DND-41 (cell line): ENCODE measurements around the gene TRIM65.

Experiments
- ATAC-seq: fragments of 200-7000 bp; cut with Tn5 transposase; 3 replicates; pipeline ENCODE4 v1.9.1; 2021; ENCODE audit warnings: low read depth; ENCODE audit not compliant: insufficient read depth
- DNase-seq: peaks from one replicate; pipeline ENCODE4 v3.0.0-alpha.2; 2020
- H2AFZ ChIP-seq: 2 replicates; pipeline ENCODE4 v1.6.0; 2012; ENCODE audit warnings: low read depth, low read length
- H3K27ac ChIP-seq: 2 replicates; pipeline ENCODE4 v1.5.1; 2012; ENCODE audit warnings: low read length, inconsistent platforms
- H3K27me3 ChIP-seq: fragments of 200-600 bp; sonication (generic); 2 replicates; pipeline ENCODE4 v1.6.0; 2012; ENCODE audit warnings: low read length, mild to moderate bottlenecking, inconsistent platforms; ENCODE audit not compliant: insufficient read depth, poor library complexity
- H3K36me3 ChIP-seq: 2 replicates; pipeline ENCODE4 v1.5.1; 2012; ENCODE audit warnings: low read length, inconsistent platforms; ENCODE audit not compliant: insufficient read depth
- H3K4me1 ChIP-seq: 2 replicates; pipeline ENCODE4 v1.5.1; 2012; ENCODE audit warnings: mild to moderate bottlenecking, low read length; ENCODE audit not compliant: insufficient read depth
- H3K4me2 ChIP-seq: 2 replicates; pipeline ENCODE4 v1.6.0; 2012; ENCODE audit warnings: mild to moderate bottlenecking, moderate library complexity, low read length, inconsistent platforms; ENCODE audit not compliant: insufficient read depth
- H3K4me3 ChIP-seq, 2 experiments: fragments of 200-600 bp in 1 of 2; shearing (Covaris generic) in 1 of 2; 2 replicates each; pipeline ENCODE4 v1.5.1; 2012 to 2016; ENCODE audit warnings: inconsistent platforms in 2 of 2, low read length in 2 of 2, mild to moderate bottlenecking in 2 of 2, low read depth in 1 of 2, moderate library complexity in 1 of 2
- H3K79me2 ChIP-seq: 2 replicates; pipeline ENCODE4 v1.6.0; 2012; ENCODE audit warnings: low read length, inconsistent platforms; ENCODE audit not compliant: insufficient read depth
- H3K9ac ChIP-seq: 2 replicates; pipeline ENCODE4 v1.6.0; 2012; ENCODE audit warnings: low read depth, mild to moderate bottlenecking, inconsistent platforms, low read length, moderate library complexity
- H3K9me3 ChIP-seq: 2 replicates; pipeline ENCODE4 v1.5.1; 2012; ENCODE audit warnings: low read length, moderate library complexity, mild to moderate bottlenecking, inconsistent platforms; ENCODE audit not compliant: insufficient read depth, severe bottlenecking
- H4K20me1 ChIP-seq: 2 replicates; pipeline ENCODE4 v1.6.0; 2012; ENCODE audit warnings: low read length; ENCODE audit not compliant: insufficient read depth
- EZH2 ChIP-seq: IDR thresholded peaks from 3 replicates; pipeline ENCODE4 v1.6.1; 2012; ENCODE audit warnings: borderline replicate concordance, low read depth, mild to moderate bottlenecking, moderate library complexity, low read length, inconsistent platforms; ENCODE audit not compliant: severe bottlenecking
- TF ChIP-seq, protein P1 (sequence below): IDR thresholded peaks from 2 replicates; pipeline ENCODE4 v1.5.1; 2012; ENCODE audit warnings: borderline replicate concordance, low read length, moderate library complexity, mild to moderate bottlenecking; ENCODE audit not compliant: poor library complexity, severe bottlenecking; ENCODE audit errors: extremely low read depth

Gene TRIM65

DNA sequence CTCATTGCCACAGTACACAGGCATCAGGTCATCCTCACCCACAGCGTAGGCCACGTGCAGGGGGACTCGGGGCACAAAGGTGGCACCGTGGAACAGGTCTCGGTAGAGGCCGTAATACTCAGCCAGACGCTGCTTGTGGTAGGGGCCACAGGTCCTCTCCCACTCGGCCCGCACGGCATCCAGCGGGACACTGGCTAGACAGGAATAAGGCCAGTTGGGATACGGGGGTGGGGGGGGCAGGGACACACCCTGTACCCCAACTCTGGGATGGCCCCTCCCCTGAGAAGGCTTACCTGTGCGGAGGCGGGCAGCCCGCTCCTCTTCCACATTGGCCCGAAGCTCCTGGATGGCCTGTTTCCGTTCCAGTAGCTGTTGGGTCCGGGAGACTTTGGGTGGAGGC lies 5.0 kb upstream of the TRIM65 start:
- H3K9ac ChIP-seq, result no peak overlapping the region
- no peak overlapping the region for H3K4me2 ChIP-seq
- H3K27me3 ChIP-seq, result no peaks in the 10 kb centered on the region
- H3K4me3 ChIP-seq, result no peak overlapping the region
- H3K79me2 ChIP-seq, result peaks cover 29% of the 10 kb centered on the region
- TF ChIP-seq, protein P1, sequence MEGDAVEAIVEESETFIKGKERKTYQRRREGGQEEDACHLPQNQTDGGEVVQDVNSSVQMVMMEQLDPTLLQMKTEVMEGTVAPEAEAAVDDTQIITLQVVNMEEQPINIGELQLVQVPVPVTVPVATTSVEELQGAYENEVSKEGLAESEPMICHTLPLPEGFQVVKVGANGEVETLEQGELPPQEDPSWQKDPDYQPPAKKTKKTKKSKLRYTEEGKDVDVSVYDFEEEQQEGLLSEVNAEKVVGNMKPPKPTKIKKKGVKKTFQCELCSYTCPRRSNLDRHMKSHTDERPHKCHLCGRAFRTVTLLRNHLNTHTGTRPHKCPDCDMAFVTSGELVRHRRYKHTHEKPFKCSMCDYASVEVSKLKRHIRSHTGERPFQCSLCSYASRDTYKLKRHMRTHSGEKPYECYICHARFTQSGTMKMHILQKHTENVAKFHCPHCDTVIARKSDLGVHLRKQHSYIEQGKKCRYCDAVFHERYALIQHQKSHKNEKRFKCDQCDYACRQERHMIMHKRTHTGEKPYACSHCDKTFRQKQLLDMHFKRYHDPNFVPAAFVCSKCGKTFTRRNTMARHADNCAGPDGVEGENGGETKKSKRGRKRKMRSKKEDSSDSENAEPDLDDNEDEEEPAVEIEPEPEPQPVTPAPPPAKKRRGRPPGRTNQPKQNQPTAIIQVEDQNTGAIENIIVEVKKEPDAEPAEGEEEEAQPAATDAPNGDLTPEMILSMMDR, result no peak
- no peak for TF ChIP-seq EZH2
- H3K4me1 ChIP-seq, result peaks cover 38% of the 10 kb centered on the region
- DNase-seq, result no peak
- H3K36me3 ChIP-seq, result peaks cover 58% of the 10 kb centered on the region
- H3K27ac ChIP-seq, result no peak overlapping the region
- no peaks in the 10 kb centered on the region for H4K20me1 ChIP-seq
- H3K9me3 ChIP-seq, result no peaks in the 10 kb centered on the region
- ATAC-seq, result no peak
- no peak overlapping the region for H2AFZ ChIP-seq

DNA sequence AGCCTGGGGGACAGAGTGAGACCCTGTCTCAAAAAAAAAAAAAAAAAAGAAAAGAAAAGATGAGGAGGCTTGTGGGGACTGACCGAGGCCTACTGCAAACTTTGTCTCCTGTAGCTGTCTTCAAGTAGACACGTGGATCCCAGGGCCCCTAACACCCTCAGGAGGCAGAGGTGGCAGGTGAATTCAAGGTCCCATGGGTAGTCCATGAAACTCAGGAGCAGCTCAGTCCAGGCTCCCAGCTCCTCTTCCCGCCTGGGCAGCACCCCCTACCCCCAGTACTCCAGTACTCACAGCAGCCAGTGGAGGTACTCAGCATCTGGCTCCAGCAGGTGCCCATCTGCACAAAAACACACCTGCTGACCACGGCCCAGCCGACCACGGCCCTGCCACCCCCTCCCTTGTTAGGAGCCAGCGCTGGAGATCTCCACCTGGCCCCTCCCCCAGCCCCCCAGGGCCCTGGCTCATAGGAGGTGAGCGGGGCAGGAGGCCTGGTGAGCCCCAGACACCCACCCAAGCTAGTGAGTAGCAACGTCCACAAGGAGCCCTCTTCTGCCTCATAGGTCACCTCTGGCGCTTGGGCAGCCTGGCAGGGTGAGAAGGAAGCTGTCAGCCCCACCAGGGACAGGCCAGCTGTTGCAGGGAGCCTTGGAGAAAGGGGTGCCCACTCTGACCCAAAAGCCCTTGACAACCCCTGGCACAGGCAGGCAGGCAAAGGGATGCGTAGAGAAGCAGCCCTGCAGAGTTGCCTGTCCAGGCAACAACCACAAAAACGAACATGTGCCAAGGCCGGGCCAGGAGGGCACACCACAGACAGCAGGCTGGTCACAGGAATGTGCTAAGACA lies 4.2 kb upstream of the TRIM65 start:
- Histone ChIP-seq H3K4me1 (peaks cover 35% of the 10 kb centered on the region), H3K36me3 (peaks cover 58% of the 10 kb centered on the region), H3K9ac (no peak overlapping the region), H4K20me1 (no peaks in the 10 kb centered on the region), H3K4me2 (no peak overlapping the region), H3K4me3 (no peak overlapping the region), H3K27ac (no peak overlapping the region), H3K9me3 (no peaks in the 10 kb centered on the region), H3K79me2 (peaks cover 35% of the 10 kb centered on the region), H3K27me3 (no peaks in the 10 kb centered on the region), H2AFZ (no peak overlapping the region)
- no peak for DNase-seq
- TF ChIP-seq, protein P1, result no peak
- TF ChIP-seq EZH2, result no peak
- no peak for ATAC-seq

DNA sequence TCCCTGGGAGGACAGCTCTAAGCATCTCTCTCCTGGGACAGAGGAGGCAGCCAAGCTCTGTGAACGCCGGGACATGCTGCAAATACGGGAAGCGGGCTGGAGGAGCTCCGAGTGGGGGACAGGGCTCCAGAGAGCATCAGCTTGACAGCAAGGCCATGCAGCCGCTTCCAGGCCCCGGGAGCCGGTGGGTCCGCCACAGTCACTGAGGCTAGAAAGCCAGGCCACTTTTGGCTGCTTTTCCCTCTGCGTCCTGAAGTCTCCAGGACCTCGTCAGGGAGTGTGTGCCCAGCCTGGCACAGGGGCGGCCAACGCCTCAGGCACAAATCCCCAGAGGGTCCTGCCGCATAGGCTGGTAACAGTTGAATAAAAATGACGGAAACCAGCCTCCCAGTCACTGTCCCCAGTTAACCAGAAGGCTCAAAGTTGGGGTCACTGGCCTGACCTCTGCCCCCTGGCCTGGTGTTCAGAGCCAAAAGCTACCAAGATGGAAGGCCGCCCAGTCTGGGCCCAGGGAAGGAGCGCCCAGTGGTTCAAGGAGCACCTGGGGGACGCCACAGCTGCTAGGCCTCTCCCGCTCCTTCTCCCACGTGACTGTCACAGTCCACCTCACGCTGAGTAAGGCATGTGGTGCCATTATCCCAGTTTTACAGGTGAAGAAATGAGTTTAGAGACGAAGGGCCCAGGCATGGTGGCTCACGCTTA lies 3.2 kb upstream of the TRIM65 start:
- DNase-seq (no peak), ATAC-seq (no peak)
- Histone ChIP-seq H4K20me1 (peaks cover 8% of the 10 kb centered on the region), H3K79me2 (peaks cover 39% of the 10 kb centered on the region), H3K27ac (no peak overlapping the region), H3K36me3 (peaks cover 59% of the 10 kb centered on the region), H3K9ac (no peak overlapping the region), H3K4me1 (peaks cover 35% of the 10 kb centered on the region), H3K9me3 (no peaks in the 10 kb centered on the region), H3K4me3 (no peak overlapping the region), H2AFZ (no peak overlapping the region), H3K4me2 (no peak overlapping the region), H3K27me3 (no peaks in the 10 kb centered on the region)
- TF ChIP-seq EZH2, result no peak
- TF ChIP-seq, protein P1, result no peak
